GM19025 (cell line): ENCODE measurements around the gene PDE10A.

ENCODE experiments used
- ATAC-seq: cut with Tn5 transposase; IDR thresholded peaks from one replicate; pipeline ENCODE4 v1.9.1; 2021; ENCODE audit warnings: mild to moderate bottlenecking, low read depth, moderate library complexity; ENCODE audit not compliant: unreplicated experiment

PDE10A gene

DNA sequence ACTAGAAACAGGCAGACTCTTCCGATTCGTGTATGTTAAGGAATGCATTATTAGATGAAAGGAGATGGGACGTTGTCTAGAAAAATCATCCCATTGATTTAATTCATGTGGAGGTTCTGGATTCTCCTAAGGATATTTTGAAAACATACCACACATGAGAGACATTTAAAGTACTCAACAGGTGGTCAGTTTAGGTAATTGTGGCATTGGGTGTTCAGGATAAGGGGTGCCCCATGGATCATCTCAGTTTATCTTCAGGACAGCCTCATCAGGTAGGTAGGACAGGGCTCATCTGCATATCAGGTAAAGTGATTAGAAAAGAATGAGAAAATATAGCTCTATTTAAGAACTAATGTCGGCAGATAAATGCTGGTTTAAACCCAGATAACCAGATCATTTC, 15.9 kb upstream of the PDE10A start:
- no peak for ATAC-seq

DNA sequence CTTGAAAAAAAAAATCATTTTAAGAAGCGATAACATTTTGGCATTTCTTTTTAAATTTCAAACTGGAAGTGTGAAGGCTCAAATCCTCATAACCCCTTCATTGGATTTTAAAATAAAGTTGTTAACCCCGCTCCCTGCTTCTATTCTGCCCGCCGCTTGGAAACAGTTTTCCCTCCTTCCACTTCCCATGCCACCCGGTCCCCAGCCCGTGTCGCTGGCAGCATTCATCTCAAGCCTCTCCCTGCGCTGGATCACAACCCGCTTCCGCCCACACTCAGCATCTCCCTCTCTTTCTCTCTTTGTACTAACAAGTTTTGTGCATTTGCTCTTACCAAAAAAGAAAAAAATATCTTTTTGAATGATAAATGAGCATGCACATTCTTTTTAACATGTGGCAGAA, 15.4 kb upstream of the PDE10A start:
- no peak for ATAC-seq

DNA sequence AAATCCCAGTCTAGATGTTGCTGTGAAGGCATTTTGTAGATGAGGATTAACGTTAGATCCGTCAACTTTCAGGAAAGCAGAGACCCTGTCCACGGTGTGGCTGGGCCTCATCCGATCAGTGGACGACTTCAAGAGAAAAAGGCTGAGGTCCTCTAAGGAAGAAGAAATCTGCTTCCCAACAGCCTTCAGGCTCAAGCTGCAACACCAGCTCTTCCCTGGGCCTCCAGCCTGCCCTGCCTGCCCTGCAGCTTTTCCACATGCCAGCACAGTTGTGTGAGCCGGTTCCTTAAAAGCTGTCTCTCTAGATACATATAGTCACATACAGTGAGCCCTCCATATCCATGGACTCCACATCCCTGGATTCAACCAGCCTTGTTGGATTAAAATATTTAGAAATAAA, 14.1 kb upstream of the PDE10A start:
- ATAC-seq = no peak

DNA sequence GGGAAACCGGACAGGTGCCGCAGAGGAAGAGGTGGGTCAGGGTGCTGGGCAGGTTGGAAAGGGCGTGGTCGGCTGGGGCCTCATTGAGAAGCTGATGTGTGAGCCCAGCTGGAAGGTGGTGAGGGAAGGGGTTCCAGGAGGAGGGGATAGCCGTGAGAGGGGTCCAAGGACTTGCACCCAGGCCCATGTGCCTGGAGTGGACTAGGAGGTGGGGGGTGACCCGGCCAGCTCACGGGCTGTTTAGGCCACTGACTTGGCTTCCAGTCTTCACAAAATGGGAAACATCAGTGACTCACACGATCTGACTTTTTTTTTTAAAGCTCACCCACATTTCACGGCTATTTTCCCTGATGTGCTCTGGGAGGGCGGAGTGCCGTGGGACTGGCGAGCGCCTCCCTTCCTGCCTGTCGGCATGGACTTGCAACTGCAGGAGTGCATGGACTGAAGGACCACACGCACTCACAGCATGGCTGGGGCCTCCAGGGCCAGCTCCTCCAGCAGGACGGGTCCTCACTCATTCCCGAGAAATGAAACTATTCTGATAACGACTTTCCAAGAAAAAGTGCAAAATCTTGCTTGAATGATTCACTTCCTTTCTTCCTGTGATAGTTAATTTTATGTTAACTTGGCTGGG, 13.5 kb upstream of the PDE10A start:
- no peak for ATAC-seq

DNA sequence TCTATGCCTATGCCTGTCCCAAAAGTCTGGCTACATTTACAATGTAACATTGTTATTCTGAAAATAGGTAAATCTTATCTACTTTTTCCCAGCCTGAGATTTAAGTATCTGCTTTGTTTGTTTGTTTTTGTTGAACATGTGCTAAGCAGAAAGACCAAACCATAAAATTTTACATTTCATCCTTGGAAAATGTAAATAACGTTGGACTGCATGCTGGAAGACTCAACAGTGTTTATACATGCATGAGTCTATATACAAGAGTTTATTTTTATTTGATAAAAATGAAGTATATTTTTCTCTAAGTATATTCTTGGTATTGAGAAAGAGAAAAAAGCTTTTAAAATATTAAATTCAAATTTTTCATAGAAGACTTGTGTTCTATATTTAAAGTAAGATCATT, 12.1 kb upstream of the PDE10A start:
- no peak for ATAC-seq

DNA sequence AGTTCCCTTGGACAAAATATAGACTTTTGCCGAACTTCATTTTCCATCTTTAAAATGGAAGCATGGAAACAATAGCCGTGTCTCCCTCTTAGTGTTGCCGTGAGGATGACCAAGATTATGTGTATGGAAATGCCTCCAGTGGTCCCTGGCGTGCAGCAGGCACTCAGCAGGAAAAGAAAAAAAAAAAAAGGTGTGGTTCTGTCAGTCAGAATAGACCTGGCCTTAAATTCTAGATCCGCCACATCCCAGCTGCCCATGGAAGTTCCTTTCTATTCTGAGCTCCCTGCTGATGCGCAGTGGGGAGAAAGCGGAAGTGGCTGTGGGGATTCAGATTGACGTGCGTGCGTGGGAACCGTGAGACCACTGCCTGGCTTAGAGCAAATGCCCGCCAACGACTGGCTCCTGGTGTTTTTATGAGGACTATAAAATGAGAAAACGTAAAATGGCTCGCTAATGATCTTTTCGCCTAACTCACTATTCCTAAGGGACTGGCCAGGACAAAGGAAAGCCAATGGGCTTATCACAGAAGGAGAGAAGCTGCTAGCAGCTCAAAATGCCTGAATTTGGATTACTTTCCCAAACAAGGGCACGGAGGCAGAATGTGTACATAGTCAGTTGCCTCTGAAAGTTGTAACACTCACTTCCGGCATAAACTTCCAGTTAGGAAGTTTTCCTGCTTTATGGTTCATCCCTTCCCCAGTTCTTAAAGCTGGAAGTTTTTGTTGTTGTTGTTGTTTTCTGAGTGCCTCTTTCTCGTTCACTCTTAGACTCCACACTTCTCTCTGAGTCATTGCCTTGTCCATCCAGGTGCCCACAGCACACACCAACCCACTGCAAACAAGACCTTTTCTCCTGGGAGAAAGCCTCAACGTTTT, 11.4 kb upstream of the PDE10A start:
- no peak for ATAC-seq

DNA sequence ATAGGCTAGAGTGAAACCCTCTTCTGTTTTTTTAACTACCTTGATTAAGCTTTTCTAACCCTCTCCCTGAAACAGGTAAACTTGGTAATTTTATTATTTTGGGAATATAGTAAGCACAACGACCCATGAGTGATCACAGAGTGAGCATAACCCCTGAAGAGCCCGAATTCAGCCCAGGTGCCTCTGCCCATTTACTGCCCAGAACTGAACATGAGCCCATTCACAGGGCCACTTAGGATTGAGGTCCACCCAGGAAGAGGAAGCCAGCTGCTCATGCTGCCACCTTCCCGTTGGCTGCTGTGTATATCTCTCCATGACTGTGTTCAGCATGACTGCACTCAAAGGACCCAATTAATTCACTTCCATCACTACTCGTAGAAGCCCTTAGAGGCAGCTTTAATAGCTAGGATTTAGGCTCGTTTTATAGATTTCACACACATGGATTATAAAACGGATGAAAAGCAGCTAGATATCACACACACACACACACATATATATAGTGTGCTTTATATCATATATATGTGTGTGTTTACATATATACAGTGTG, 8.3 kb upstream of the PDE10A start:
- ATAC-seq = no peak

DNA sequence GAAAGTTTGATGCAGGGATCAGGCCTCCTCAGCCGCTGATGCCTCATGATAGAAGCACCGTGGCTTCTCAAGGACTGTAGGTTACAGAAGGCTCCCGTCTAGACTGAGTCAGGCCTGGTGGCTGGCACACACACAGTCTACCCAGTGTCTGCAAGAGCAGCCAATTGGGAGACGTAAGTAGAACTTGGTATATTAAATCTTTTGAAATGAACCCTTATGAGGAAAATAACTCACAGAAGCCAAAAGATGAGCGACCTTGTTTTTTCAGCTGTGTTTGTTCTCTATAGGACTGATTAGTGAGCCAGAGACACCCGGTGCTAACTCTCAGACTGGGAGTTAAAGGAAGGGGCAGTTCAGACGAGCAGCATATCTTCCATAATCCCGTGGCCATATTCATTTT, 5.9 kb upstream of the PDE10A start:
- no peak for ATAC-seq

DNA sequence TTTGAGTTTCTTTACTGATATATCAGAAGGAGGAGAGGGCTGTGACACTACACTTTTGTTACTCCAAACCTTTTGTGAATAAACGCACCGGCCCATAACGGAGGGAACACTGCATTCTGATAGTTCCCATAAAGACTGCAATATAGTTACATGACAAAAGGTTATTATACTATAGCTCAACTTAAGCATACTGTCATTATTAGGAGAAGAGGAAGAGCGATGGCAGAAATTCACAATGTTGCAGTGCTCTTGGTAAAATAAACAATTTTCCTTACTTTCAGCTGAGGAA, 2.3 kb upstream of the PDE10A start:
- no peak for ATAC-seq

DNA sequence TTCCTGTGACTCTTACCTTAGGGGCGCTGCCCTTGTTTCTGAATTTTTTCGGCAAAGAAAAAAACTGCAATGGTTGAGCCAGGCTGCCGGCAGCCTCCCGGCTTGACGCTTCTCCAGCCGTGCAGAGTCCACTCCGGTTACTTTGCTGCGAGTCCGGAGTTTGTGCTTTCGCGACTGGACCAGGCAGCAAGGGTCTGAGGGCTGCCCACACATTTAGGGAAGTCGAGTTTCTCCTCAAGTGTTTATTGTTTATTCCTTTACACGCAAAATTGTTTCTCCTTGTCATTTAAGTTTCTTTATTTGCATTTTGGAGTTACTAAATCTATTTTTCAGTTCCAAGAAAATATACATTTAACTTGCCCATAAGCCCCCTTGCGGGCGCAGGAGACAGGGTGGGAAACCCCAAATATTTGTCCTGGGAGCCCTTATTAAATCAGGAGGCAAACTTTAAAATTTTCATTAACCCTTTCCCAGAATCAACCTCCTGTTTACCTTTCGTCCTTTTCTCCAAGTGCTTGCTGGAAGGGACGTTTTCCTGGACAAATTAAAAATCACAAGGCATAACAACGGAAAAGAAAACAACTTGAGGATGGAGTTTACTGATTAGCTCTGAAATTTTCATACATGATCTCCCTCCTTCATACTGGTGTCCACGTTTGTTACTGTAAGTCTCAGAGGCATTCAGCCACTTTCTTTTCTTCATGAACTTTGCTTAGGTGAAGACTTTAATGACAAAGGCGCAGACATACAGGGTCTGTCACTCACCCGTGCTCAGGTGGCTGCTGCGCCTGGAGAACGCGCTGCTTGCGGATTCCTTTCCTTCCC, 1.7 kb upstream of the PDE10A start:
- no peak for ATAC-seq

DNA sequence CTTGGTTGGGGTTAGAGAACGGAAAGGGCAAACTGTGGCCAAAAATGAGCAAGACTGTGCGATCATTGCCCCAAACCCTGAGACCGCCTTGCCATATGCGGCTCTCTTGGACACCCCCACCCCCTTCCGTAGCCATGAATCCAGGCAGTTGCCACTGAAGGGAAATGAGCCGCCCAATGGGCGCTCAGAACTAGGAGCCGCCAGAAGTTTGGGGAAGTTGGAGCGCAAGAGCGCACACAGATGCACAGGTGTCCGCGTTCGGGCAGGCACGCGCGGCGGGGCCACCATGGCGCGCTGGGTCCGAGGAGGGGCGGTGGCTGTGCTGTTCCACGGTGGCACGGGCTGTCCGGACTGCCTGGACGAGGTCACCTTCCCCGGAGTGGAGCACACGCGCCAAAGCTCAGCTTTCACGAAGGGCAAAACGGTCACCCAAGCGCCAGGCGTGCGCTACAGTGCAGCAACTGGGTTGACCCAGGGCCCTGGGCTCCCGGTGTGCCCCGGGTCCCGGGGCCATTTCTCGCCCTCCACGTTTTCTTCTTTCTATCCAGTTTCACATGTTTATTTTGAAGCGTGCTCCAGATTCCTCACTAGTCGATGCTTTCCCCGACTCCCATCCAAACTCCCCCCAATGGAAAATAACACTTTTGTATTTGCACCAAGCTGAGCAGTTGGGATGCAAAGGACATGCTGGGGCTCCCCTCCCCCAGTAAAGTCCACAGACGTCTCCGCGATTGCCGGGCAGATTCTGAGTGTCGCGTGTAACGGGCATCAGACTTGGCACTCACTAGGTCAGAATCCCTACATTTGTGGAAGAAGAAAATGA, 906 bp upstream of the PDE10A start:
- ATAC-seq = no peak

DNA sequence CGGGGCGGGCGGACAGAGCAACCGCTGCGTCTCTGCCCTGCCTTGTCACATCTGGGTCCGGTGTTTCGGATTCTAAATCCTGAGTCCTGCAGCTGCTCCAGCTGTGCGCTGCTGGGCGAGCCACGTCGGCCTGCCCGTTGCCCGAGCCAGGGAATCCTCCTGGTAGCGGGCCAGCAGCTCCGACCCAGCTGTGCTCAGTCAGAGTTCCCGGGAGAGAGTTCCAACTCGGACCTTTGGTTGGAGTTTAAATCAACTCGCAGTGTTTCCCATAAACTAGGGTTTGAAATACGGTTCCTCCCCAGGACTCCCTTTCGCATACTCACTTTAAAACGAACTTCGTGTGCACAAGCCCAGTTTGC, 315 bp upstream of the PDE10A start:
- no peak for ATAC-seq

DNA sequence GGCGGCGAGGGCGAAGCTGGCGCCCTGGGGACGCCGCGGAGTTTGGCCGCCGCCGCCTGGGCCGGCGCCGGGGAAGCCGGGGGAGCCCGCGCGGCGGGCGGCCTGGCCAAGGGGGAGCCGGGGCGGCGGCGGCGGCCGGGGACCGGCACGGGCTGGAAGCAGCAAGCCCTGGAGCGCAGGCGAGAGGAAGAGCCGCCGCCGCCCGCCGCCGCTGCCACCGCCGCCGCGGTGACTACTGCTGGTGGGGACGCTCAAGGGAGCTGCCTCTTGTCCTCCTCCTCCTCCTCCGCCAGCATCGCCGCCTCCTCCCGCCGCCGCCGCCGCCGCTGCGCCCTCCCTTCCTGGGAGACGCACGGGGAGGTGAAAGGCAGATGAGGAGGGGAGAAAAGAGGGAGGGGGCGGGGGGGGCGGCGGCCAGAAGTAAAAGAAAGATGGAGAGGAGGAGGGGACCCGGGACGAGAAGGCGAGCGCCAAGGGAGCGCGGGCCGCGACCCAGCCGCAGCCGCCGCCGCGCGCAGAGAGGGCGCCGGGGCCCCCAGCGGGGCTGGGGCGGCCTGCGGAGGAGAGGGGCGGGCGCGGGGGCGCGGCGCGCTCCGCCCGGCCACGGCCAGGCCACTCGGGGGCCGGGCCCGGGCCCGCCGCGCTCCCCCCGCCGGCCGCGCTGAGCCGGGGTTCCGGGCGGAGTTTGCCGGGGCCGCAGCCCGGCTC, 846 bp downstream of the PDE10A start:
- no peak for ATAC-seq

DNA sequence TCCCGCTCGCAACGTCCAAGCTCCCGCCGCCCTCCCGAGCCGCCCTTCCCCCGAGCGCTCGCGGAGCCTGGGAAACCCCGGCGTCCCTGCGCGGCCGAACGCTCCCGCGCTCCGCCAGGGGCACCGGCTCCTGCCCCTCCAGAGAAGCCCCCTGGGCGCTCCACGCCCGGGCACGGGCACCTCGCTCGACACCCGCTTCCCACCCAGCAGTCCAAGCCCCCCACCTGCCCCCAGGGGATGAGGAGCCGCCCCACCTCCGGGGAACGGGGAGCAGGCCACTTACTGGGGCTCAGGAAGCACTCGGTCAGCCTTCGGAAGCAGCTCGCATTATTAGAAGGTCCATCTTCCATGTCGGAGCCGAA, 1.4 kb downstream of the PDE10A start:
- ATAC-seq = no peak

DNA sequence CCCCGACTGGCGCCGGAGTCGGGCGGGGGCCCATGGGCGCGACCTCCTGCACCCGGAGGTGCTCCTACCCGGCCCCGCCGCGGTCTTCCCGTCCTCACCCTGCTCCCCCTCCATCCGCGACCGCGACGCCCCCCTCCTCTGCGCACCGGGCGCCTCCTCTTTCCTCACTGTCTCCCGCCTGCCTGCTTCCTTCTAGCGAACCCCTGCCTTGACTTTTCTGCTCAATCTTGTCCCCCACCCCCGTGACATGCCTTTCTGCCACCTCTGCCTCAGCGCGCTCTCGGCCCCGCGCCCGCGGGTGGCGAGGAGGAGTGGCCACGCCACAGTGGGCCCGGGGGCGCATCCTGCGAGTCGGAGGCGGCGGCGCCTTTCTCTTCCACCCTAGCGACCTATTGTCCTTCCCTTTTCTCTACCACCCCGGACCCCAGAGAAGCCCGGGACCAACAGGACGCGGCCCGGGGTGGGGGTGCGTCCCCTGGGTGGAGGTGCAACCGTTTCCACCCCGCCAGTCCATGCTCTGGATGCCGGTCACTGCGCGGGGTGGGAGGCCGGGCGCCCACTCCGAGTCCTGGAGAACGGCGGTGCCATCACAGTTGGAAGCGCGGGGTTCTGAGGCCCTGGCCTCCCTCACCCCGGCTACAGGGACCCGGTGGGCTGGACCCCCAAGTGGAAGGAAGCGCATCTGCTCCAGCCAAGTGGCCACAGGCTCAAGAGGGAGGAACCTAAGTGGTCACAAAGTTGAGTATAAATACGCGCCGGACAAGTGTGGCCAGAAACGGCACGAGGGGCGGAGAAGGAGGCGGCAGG, 2.0 kb downstream of the PDE10A start:
- no peak for ATAC-seq

DNA sequence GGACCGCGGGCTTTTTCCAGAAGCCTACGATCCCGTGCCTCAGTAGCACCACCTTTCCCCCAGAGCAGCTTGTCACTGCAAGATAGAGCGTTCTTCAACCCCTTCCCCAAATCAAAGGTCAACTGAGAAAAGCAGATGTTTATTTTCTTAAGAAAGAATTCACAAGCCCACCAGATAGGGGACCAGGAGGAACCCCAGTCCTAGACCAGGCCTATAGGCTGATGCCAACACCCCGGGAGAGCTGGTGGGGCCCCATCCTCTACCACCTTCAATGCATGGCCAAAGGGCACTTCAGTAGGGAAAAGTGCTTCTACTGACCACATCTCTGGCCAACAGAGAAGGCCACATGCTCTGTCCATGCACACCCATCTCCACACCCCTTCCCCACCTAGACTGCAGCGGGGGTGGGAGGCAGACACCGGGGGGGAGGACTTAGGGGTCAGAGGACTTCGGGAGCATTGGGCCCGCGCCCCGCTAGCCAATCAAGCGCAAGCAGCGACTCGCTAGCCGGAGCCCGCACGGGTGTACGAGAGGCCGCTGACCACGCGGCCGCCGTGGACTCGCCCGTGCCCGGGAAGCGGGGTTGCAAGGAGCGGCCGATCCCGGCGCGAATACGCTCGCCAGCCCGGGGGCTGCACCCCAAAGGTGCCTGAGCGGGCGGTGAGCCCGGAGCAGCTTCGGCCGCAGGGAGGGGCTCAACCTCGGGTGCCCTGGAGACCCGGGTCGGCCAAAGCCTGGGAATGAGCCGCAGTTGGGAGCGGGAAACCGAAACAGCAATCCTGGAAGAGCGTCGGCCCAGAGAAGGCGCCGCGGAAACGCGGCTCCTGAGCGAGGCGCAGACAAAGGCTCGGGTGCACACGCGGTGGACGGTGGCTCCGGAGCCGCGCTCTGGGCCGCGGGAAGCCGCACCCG, 2.8 kb downstream of the PDE10A start:
- ATAC-seq = no peak

DNA sequence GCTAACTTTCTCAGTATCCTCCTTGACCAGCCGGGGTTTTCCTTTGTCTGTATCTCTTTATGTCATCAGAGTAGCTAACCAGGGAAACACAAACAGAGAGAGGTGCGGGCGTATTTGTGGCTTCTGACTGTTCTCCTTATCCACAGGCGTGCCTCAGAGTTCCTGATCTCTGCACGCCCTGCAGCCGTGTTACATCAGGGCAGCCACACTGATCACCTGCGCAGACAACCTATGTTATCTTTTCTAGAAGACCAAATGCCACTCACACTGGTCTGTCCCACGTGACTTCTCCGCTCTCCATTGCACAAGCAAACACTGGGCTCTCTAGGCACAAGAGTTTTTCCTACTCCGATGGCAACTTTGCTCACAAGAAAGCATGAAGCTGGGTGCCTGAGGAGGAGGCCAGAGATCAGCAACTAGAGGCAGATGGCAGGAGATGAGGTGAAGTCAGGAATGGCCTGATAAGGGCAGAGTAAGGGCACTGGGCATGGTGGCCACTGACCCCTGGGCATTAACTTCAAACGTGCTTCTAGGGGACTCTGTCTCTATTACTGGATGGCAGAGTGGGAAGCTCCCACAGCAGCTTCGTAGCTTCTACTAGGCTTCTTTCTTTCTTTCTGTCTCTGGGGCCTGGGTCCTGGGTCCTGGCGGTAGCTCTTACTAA, 4.5 kb downstream of the PDE10A start:
- ATAC-seq = no peak

DNA sequence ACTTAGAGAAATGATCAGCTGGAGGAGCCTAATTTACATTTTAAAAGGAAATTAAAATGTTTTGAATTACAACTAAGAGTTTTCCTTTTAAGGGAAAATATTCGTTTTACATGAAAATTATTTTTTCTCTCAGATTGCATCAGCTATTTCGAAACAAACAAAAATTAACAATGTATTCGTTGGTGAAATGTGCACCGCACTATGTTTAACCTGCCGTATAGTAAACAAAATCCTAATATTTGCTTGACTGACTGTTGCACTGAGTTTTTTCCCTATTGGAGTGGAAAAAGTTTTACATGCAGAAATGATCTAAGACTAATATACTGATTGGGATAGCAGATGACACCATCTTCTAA, 5.7 kb downstream of the PDE10A start:
- no peak for ATAC-seq
